SIG-M5 treated with dmso at 0.1 percent for 504 hours (cell line): ENCODE results near the gene CFAP141.

Experiments
- DNase-seq: peaks from one replicate; lab custom pipeline; 2025; ENCODE audit not compliant: unreplicated experiment; lab: John Stamatoyannopoulos, UW

Gene CFAP141

DNA sequence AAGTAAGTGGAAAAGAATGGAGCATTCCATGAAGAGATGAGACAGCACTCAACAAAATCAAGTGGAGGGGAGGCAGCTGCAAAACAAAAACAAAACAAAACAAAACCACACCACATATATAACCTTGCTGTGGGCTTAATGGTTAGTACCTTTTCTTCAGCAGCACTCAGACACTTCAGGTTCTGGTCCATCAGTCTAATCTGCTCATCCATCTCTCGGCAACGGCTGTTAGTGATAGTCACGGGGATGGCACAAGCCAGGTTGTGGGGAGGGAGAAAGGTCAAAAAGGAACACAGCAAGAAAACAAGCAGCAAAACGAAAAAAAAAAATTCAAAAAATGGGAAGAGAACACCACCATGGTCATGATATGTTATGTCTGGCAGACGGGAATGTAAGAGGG lies 34.3 kb downstream of the CFAP141 start:
- DNase-seq = no peak

DNA sequence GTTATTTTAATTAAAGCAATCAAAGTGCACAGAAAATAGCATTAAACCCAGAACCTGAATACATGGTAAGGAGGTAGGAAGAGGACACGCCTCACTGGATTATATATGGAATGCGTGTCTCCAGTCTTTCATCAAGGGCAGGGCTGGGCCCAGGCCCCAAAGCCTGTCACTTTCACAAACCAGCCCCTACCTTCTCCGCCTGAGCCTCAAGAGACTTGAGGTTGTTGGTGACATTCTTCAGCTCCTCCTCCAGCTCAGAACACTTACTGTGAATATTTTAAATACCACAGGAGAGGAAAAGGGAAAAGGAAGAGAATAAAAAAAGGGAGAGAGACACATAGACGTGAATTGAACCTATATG lies 34.9 kb downstream of the CFAP141 start:
- no peak for DNase-seq

DNA sequence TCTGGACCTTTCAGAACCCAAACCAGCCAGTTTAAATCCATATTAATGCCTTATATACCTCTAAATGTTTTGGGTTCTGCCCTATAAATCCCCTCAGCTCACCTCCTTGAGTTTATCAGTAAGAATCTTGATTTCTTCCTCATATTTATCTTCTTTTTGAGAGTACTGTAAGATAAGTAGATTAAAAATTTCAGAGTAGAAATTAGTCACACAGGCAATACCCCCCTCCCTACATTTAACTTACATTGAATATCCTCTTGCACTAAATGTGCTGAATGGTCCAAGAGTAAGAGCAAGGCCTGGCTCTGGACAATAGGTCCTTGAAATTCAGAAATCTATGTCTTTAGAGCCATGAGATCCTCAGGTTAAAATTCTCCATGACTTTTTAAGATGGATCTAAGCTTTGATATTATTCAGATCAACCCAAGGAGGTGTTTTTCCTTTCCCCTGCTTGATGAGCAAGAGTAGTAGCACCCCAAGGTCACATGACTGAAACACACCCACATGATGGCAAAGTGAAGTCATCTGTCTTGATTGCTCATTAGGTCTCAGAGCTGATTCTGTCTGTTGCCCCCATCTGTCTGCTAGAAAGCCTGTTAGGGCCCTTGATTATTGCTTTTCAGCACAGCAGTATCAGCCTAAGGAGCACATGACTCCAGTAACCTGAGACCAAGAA lies 35.4 kb downstream of the CFAP141 start:
- DNase-seq = no peak

DNA sequence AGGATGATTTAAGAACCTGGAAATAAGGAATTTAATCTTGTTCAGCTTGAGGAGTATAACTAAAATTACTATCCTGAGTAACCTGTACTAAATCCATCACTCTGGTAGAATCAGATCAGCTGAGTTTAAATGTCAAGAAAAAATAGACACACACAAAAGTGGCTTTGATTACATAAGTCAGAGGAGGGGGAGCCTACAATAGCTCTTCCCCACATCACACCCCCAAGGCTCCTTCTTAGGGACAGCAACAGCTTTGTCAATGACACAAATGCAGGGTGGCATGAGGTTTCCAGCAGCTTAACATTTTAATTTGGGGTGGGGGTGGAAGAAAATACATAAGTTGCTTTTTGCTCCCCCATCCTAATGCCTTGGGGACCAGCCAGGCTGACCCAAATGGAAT lies 38.7 kb downstream of the CFAP141 start:
- no peak for DNase-seq

DNA sequence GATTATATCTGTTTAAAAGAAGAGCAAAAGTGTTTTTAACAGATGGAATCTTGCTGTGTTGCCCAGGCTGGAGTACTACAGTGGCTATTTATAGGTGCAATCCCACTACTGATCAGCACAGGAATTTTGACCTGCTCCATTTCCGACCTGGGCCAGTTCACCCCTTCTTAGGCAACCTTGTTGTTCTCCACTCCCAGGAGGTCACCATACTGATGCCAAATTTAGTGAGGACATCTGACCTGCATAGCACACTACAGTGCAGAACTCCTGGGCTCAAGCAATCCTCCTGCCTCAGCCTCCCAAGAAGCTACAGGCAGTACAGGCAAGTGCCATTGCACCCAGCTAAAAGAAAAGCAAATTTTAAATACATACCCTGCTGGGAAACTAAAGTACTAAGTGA lies 39.9 kb downstream of the CFAP141 start:
- no peak for DNase-seq

DNA sequence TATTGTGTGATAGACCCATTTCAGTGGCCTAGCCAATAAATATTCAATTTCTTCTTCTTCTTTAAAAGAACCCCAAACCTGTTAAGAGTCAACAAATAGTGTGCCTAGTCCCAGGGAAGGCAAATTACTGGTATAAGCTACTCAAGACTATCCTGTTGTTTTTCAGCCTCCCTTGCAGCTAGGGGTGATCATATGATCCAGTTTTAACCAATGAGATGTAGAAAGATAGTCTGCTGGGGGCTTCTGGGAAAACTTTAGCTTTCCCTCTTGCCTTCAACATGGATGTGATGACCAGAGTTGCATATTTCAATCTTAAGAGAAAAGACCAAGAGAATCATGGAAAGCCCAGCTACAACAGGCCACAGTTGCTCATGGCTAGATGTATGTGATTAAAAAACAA lies 46.6 kb downstream of the CFAP141 start:
- no peak for DNase-seq

DNA sequence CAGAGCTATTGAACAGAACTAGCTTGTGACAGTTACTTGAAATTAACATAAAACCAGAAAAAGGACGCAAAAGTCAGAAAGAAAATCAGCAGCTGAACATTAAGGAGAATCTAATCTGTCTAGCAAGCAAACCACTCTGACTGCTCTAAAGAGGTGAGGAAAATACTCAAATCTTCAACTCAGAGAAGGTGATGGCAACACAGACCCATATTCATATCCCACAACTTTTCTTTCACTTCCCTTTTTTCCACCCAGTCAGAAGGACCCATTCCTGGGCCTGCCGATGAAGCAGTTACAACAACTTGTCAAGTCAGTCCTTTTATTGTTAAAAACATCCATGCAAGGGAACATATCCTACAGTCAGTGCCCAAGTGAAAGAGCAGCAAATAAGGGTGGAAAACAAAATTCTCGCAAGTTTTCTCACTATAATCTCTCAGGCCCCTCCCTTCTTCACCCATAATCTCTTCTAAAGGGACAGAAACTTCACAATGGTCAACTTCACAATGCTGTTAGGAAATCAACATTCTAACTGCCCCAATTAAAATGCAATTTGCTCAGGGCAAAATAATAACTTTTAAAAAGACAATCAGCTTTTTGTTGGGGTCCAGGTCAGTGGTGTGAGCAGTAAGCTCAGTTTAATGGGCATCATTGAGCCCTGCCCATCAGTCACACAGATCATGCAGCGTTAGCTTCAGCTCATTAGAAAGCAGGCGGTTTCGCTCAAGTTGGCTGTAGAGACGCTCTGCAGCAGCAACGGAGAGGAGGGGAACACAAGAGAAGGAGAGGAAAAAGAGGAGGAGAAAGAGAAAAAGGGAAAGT lies 47.6 kb downstream of the CFAP141 start:
- peak; percentile 98 for DNase-seq

DNA sequence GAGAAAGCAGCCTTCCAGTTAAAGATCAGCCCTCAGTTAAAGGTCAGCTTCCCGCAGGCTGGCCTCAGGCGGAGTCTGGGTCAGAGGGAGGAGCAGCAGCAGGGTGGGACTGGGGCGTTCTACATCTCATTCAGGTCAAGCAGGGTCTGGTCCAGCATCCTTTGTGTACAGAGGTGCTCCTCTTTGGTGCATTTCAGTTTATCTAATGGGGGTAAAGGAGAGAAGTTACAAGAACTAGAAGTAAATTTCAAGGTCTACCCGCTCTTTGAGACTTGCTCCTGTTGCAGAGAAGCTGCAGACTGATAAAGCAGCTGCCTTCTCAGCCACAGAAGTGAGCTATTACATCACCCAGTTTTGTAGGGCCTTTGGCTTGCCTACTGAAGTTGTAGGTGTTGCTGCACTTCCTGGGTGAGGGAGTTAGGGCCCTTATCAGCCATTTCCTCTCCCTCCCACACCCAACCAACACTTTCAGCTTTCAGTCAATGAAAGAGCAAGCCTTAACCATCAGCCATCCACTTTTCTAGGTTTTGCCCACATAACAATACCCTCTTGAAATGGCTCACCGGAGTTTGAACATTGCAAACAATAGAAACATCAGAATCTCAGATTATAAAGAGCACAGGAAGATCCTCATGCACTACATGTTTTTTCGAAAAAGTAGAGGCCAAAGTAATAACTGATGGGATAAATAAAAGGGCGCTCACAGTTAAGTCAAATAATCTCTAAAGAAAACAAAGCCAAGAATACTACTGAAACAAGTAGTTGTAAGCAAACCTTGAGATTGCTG lies 48.4 kb downstream of the CFAP141 start:
- DNase-seq = peak; percentile 98

DNA sequence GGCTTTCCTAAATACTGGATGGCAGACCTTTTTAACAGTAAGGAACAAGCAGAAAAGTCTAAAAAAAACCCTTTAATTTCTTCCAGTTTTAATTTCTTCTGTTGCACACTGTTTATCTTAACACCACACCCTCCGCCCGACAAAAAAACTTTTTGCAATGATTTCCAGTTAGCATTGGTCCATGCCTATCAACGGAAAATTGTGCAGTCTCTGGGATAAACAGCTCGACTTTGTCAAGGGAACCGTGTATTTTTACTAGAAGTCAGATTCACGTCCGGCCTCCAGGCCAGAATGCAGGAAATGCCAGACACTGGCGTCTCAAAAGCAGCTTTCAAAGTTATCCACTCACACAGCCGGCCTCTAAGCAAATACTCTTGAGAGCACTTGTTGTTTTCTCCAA lies 50.9 kb downstream of the CFAP141 start:
- no peak for DNase-seq

DNA sequence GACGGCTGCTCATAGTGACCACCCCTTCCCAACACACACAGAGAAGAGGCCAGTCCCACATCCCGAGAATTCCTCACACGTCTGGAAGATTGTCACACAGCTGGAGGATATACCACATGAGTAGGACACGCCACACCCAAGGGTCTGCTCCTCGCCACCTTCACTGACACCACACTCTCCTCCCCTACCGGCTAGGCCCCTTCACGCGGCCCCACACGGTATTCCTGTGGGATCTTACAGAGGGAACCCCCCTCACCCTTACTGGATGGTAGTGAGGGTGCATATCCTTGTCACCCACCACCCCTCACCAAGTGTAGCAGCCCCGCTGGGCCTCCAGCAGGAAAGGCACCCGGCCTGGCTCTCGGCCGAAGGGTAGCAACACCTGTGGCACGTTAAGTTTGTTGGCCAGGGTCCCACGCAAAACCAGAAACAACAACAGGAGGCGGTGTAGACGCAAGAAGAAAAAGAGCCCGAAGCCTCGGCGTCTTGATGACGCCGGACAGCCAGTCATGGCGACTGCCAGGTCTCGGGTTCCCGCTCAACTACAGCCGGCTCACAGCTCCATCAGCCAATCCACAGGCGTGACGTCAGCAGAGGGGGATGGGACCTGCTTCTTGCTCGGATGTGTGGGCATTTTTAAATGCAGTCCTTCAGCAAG lies 51.5 kb downstream of the CFAP141 start, which contains the start of gene NUP210L:
Gene NUP210L, minus strand, starts transcription at position 540 of the 658 bp plus-strand sequence.
- DNase-seq = no peak

DNA sequence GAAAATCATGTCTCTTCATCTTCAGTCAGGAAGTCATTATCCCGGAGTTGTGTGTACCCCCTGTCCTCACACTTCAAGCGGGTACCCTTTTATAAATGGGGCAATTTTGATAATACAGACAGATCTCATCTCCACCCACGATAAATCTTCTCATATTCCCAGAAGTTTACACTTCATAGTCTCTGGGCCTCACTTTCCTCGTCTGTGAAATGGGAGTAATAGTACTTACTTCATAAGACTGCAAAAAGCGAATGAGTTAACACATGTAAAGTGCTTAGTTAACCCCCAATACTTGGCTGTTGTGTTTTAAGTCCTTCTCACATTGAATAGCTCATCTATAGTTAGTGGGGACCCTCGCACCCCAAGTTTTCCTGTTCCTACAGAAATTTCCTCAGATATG lies 52.1 kb downstream of the CFAP141 start:
- no peak for DNase-seq

DNA sequence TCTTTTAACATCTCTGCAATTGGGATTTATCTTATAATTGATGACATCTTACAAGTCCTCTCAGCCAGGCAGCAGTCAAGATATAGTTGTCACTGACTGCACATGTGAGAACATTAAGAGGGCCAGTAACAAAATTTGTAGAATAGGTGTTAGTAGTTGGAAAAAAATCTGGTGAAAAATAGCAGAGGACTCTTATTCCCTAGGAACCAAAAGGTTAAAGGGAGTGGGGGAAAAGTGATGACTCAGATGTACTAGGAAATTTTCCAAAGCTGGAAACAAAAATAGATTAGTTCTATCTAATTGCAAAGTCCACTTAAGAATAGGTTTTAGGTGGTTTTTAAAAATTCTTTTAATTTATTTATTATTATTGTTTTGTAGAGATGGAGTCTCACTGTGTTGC lies 54.8 kb downstream of the CFAP141 start:
- no peak for DNase-seq
